Gastroesophageal sphincter (tissue), 4 donors: ENCODE data around the gene RBP5. TPM values are rescaled to one million over a fixed set of nuclear protein-coding genes. Genes with fewer than 3 reads are reported as not detected.
"Not testable (repeated sequence)": the region's sequence is repeated elsewhere in the genome, so short reads cannot be mapped to it uniquely, and the experiment has no call there.

ENCODE experiments used
- ATAC-seq: fragments of 150-250 bp; one replicate; pipeline ENCODE4 v1.9.1; 2016; ENCODE audit warnings: mild to moderate bottlenecking, moderate library complexity
- H3K27ac ChIP-seq, 4 donors: fragments of 200-600 bp; sonication (generic) in 3 of 4; 1 replicate in 3 of 4; 2 replicates in 1 of 4; pipeline ENCODE4 v1.5.1; 2016 to 2019
- H3K27me3 ChIP-seq: fragments of 200-600 bp; sonication (generic); one replicate; pipeline ENCODE4 v1.5.1; 2019
- H3K36me3 ChIP-seq, 2 donors: fragments of 200-600 bp; sonication (generic); one replicate each; pipeline ENCODE4 v1.5.1; 2019; ENCODE audit warnings: control low read depth in 1 of 2
- H3K4me1 ChIP-seq, 3 donors: fragments of 200-600 bp; sonication (generic); 1 replicate in 2 of 3; 2 replicates in 1 of 3; pipeline ENCODE4 v1.5.1; 2016 to 2019; ENCODE audit warnings: control low read depth in 2 of 3
- H3K4me3 ChIP-seq, 2 donors: fragments of 200-600 bp; sonication (generic); one replicate each; pipeline ENCODE4 v1.5.1; 2019; ENCODE audit warnings: mild to moderate bottlenecking in 1 of 2, moderate library complexity in 1 of 2
- H3K9me3 ChIP-seq, 3 donors: fragments of 200-600 bp; sonication (generic); one replicate each; pipeline ENCODE4 v1.5.1; 2017 to 2019; ENCODE audit warnings: control low read depth in 2 of 3
- CTCF ChIP-seq, 4 experiments: fragments of 200-600 bp in 2 of 4; fragments of 450-650 bp in 2 of 4; sonication (generic) in 1 of 4; IDR thresholded peaks; one replicate each; pipeline ENCODE4 v1.5.1; 2017 to 2019; ENCODE audit warnings: antibody characterized with exemption in 4 of 4, mild to moderate bottlenecking in 2 of 4, moderate library complexity in 2 of 4
- EP300 ChIP-seq: sonication (generic); formaldehyde crosslinking; IDR thresholded peaks from one replicate; pipeline ENCODE4 v1.6.1; 2017; ENCODE audit warnings: antibody characterized with exemption, mild to moderate bottlenecking
- POLR2A ChIP-seq, 2 donors: fragments of 450-650 bp; IDR thresholded peaks; one replicate each; pipeline ENCODE4 v1.6.1; 2017; ENCODE audit warnings: antibody characterized with exemption in 2 of 2, mild to moderate bottlenecking in 2 of 2, moderate library complexity in 1 of 2
- POLR2AphosphoS5 ChIP-seq: sonication (generic); formaldehyde crosslinking; IDR thresholded peaks from one replicate; pipeline ENCODE4 v1.6.1; 2017; ENCODE audit warnings: antibody characterized with exemption
- WGBS, 2 donors: methylation state at CpG; one replicate each; pipeline ENCODE4 v1.1.5; 2018; ENCODE audit warnings: low coverage in 1 of 2; 5-methylcytosine and 5-hydroxymethylcytosine counted together
- total RNA-seq, 4 donors: library from RNA; depleted of rRNA; stranded (reverse); fragments of >200 nt; gene quantifications; one replicate each; pipeline ENCODE4 v1.1.0, GENCODE V29; 2016

Gene RBP5
- total RNA-seq, 4 donors from 2014 or later, result 0.58 to 1.1 TPM; not detected in 2

GRCh38 chr12:7108796-7109571 is 19.7 kb downstream of the RBP5 start, which contains the start of gene C1RL:
Gene C1RL, minus strand, starts transcription at chr12:7109214. Its CDS starts 34 bp downstream, at chr12:7109180.
- H3K9me3 ChIP-seq, result no peaks in the 10 kb centered on the region
- ATAC-seq, result peak; percentile 92
- 0 to 17% methylated on average over 9 to 14 of the region's 23 CpGs for WGBS, 2 donors
- peak within 1 kb of the TSS; percentile 89 to 97 (median 96) for H3K27ac ChIP-seq
- no peaks in the 10 kb centered on the region for H3K27me3 ChIP-seq
- peak; percentile 98 to 99 (median 98) for TF ChIP-seq CTCF (IDR thresholded peaks at IDR 0.05)
- TF ChIP-seq POLR2AphosphoS5, result peak; percentile 98
- no peak for TF ChIP-seq EP300
- peak; percentile 35 to 61 for TF ChIP-seq POLR2A (IDR thresholded peaks at IDR 0.05)
- peaks cover 0 to 14% of the 10 kb centered on the region in 2 donors for H3K36me3 ChIP-seq
- peak within 1 kb of the TSS; percentile 40 to 65 for H3K4me3 ChIP-seq
- H3K4me1 ChIP-seq, result peaks cover 0 to 56% (median 12%) of the 10 kb centered on the region in 3 donors

DNA sequence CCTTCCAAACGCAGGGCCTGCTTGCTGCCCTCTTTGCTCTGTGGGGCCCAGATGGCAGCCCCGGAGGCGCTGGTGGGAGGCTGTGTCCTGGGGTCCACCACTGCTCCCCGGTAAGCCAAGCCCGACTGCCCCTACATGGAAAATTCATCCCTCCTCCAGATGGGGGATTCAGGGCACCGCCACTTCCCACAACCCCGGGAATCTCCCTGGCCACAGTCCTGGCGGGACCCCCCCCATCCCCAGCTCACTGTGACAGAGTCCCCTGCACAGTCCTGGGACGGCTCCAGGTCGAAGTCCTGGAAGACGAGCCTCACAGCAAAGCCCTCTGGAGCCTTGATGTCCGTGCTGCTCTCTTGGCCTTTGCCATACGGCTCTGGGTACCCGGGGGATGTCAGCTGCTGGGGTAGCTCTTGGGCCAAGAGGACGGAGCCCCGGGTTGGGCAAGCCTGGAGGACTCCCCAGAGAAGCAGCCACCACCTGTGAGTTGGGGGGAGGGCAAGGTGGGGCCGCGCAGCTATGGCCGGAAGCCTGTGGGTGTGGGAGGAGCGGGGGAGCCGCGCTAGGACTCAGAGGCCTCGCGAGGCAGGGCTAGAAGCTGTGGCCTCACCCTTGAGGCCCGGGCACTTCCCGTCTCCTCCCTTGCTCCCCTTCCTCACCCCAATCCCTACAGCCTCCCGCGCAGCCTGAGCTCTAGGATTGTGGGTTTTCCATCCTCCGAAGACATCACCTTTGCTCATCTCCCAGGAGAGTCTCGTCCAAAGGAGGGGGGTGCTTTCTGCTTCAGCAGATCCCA is 20.5 kb downstream of the RBP5 start:
- H3K4me3 ChIP-seq, result peak overlapping the region; percentile 40 to 65
- H3K27me3 ChIP-seq, result no peaks in the 10 kb centered on the region
- H3K9me3 ChIP-seq, result no peaks in the 10 kb centered on the region
- H3K36me3 ChIP-seq, result peaks cover 0 to 22% of the 10 kb centered on the region in 2 donors
- H3K4me1 ChIP-seq, result peaks cover 0 to 52% (median 9%) of the 10 kb centered on the region in 3 donors
- peak; percentile 86 for ATAC-seq
- peak overlapping the region; percentile 89 to 97 (median 96) for H3K27ac ChIP-seq
- TF ChIP-seq POLR2AphosphoS5 (peak; percentile 64), CTCF (IDR thresholded peaks at IDR 0.05) (no peak), EP300 (no peak), POLR2A (IDR thresholded peaks at IDR 0.05) (peak; percentile 58 to 63)
- WGBS, 2 donors, result 0 to 2% methylated on average over 7 to 11 of the region's 30 CpGs

DNA sequence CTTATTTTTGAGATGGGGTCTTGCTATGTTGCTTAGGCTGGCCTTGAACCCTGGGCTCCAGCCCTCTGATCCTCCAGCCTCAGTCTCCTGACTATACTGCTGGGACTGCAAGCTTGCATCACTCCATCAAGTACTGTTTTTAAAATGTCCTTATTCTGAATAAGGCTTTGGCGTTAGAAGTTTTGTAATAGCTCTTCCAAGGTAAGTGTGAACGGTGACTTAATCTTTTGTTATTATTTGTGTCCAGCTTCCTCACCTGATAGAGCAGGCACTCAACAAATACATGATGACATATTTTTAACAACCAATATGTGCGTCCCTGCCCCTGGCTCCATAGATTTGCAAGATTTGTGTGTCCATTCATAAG is 21.1 kb downstream of the RBP5 start:
- WGBS, 2 donors, result 4 to 23% methylated on average over 3 of the region's 3 CpGs
- Histone ChIP-seq H3K4me3 (peak overlapping the region; percentile 40 to 65), H3K36me3 (peaks cover 0 to 27% of the 10 kb centered on the region in 2 donors), H3K27me3 (no peaks in the 10 kb centered on the region), H3K9me3 (no peaks in the 10 kb centered on the region), H3K4me1 (peaks cover 0 to 51% (median 5%) of the 10 kb centered on the region in 3 donors), H3K27ac (peak overlapping the region; percentile 89 to 97 (median 96))
- ATAC-seq, result no peak
- peak; percentile 4 for TF ChIP-seq POLR2AphosphoS5
- no peak for TF ChIP-seq CTCF (IDR thresholded peaks at IDR 0.05)

GRCh38 chr12:7107181-7107580 is 21.5 kb downstream of the RBP5 start:
- Histone ChIP-seq H3K4me1 (peaks cover 0 to 51% (median 5%) of the 10 kb centered on the region in 3 donors), H3K36me3 (peaks cover 0 to 32% of the 10 kb centered on the region in 2 donors), H3K27ac (peak overlapping the region in 2 of 4 donors; percentile 95 to 96), H3K4me3 (peak overlapping the region; percentile 40 to 65)
- 96 to 97% methylated on average over 4 to 5 of the region's 5 CpGs for WGBS, 2 donors
- not testable (repeated sequence) for H3K9me3 ChIP-seq, H3K27me3 ChIP-seq, ATAC-seq

DNA sequence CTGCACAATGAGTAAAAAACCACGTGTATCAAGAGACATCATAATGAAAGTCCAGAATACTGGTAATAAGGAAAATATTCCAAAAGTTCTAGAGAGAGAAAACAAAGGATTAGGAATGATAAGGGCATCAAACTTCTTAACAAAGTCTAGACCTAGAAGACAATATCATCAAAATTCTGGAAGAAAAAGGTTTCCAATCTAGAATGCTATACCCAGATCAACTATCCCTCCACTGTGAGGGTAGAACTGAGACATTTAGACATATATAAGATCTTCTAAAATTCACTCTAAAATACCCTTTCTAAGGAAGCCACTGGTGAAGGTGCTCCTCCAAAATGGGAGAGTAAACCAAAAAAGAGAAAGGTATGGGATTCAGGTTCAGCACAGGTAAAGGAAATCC is 22.6 kb downstream of the RBP5 start:
- Histone ChIP-seq H3K4me1 (peaks cover 0 to 54% (median 5%) of the 10 kb centered on the region in 3 donors), H3K4me3 (no peak overlapping the region), H3K27me3 (no peaks in the 10 kb centered on the region), H3K9me3 (no peaks in the 10 kb centered on the region), H3K36me3 (peaks cover 0 to 43% of the 10 kb centered on the region in 2 donors), H3K27ac (no peak overlapping the region)
- TF ChIP-seq CTCF (IDR thresholded peaks at IDR 0.05) (no peak), POLR2A (IDR thresholded peaks at IDR 0.05) (no peak), EP300 (no peak), POLR2AphosphoS5 (no peak)
- no peak for ATAC-seq
- WGBS, 2 donors, result 67 to 85% methylated on average over 1 of the region's 1 CpG
